Stimulated activated CD4-positive, alpha-beta T cell treated with anti-CD3 and anti-CD28 coated beads, Interleukin-15, amount 100 ng/mL, for 48 hours (primary cell): ENCODE measurements around the gene PHTF2.

Experiments used
- DNase-seq, 2 donors: peaks; one replicate each; pipeline ENCODE4 v3.0.0-alpha.2; 2020; ENCODE audit warnings: low read depth in 2 of 2

PHTF2 gene

GRCh38 chr7:77877791-77878190 is 79.2 kb downstream of the PHTF2 start:
- no peak for DNase-seq

GRCh38 chr7:77878500-77878899 is 79.9 kb downstream of the PHTF2 start:
- no peak for DNase-seq

- DNase-seq, result no peak
These were observed 80.7 kb downstream of the PHTF2 start for GRCh38 chr7:77879272-77879671.

DNA sequence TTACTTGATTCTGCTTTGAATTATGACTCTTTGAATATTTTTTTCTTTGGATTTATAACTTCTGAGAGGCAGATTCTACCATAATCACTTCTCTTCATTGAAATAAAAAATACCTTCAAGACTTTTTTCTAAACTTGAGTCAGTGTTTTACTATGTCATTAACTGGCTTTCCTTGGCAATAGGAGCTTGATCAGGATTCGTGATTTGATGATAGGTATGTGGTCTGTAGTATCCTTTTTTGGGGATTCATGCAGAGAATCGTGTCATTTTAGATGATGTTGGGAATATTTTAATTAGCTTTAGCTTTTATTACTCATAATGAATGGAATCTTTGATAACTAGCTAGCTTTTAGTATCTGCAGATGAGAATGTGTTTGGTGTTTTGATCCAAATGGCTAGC is 83.3 kb downstream of the PHTF2 start:
- no peak for DNase-seq

- DNase-seq, result no peak
These were observed 86.6 kb downstream of the PHTF2 start for GRCh38 chr7:77885155-77885554.

DNA sequence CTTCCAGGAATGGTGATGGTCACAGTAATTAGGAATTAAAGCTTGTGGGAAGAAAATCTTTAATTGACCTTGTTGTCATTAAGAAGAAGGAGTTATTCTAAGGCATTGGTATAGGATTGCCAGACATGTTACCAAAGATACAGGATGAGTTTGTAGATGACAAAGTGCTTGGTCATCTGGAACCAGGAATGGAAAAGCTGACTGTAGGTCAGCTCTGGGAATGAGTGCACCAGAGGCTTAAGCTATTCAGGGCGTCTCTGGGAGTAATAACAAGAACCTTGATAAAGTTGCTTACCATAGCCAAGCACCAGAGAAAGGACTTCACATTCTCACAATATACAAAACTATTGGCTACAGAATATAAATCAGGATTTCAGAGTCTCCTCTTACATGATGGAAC is 89.0 kb downstream of the PHTF2 start:
- DNase-seq, result no peak

- DNase-seq, result no peak
These were observed 90.4 kb downstream of the PHTF2 start for GRCh38 chr7:77888998-77889397.

GRCh38 chr7:77893813-77894212 is 95.2 kb downstream of the PHTF2 start:
- DNase-seq, result no peak

GRCh38 chr7:77894574-77895091 is 96.1 kb downstream of the PHTF2 start:
- no peak for DNase-seq

GRCh38 chr7:77895905-77896304 is 97.3 kb downstream of the PHTF2 start:
- no peak for DNase-seq

DNA sequence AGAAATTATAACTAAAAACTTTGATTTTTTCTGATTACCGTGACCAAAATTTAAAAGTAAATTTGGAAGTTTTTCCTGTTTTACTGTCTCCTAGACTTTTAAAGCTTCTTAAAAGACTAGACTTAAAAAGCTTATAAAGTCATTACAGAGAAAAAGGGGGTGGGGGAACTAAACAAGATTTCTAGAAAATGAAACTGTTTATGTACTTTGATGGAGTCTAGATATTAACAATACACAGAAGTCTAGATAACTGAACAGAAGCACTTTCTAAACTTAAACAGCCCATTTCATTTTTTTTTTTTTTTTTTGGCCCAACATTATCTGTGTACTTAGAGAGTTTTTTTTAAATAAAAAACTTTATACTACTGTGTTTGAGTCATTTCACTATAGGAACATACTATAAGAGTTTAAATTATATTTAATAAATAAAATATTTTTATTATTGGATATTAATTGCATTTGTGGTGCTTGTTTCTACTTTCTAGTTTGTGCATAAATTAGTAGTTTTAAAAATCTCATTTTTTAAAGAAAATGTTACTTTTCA is 98.5 kb downstream of the PHTF2 start:
- DNase-seq, result no peak

DNA sequence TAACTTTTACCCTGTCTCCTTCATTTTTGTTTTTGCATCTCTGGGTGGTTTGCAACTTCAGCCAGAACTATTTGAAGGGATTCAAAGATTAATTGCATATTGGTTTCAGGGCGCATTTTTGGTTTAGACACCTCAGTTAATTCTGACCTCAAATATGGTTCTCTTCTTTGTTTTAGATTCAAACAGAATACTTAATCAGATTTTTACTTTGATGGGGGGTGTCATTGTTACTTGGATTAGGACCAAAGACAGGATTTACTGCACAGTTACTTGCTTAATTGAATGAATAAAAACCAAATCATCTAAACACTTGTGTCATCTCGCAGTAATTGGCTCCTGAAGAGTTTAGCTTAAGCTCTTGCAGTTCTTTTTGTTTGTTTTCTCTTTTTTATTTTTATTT is 100.9 kb downstream of the PHTF2 start:
- no peak for DNase-seq

GRCh38 chr7:77903597-77903996 is 105.0 kb downstream of the PHTF2 start:
- DNase-seq, result no peak

DNA sequence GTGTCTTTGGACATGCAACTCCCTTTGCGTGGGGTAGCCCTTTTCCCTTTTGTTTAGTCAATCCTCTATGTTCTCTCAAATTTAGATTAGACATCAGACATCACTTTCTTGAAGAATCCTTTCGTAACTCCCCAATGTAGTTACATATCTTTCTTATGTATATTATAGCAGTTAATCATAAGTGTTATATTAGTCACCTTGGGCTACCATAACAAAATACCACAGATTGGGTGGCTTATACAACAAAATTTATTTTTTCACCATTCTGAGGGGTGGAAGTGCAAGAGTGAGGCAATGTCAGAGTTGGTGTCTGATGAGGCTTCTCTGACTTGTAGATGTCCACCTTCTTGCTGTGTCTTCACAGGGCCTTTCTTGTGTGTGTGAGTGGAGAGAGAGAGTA is 105.7 kb downstream of the PHTF2 start:
- no peak for DNase-seq

GRCh38 chr7:77907281-77907680 is 108.7 kb downstream of the PHTF2 start:
- no peak for DNase-seq

GRCh38 chr7:77908664-77909063 is 110.1 kb downstream of the PHTF2 start:
- no peak for DNase-seq

DNA sequence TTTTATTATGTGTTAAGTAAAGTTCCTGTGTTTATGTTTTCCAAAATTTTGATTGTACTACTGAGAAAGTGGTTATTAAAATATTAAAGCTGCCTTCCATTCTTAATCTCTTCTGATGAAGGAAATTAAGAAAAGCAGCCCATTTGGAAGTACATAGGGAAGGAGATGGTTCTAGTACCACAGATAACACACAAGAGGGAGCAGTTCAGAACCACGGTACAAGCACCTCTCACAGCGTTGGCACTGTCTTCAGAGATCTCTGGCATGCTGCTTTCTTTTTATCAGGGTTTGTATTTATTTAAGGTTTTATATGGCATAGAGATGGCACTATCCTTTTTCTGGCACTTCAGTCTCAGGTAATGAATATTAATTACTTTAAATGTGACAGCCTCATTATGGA is 111.6 kb downstream of the PHTF2 start:
- DNase-seq, result no peak

GRCh38 chr7:77912293-77912692 is 113.7 kb downstream of the PHTF2 start:
- no peak for DNase-seq

DNA sequence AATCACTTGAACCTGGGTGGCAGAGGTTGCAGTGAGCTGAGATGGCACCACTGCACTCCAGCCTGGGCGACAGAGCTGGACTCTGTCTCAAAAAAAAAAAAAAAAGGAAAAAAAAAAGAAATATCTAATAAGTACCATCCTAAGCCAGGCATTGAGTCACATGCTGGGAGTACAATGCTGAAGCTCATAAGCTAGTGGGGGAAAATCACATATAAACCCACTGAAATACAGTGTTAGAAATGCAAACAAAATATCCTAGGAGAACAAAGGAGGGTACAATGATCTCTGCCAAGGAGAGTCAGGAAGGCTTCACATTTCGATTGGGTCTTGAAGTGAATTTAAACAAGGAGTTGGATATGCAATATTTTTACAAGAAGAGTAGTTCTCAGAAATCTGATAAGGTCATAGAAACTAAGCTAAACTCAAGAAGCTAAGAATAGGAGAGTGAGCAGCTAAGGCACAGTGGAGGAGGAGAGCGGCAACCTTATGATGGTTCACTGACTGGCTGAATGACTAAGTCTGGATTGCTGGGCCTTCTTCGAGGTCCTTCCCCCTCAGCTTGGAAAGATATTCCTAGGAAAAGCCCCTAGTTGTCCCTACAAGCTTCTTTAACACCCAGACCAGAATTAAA is 115.5 kb downstream of the PHTF2 start:
- DNase-seq, result no peak

GRCh38 chr7:77917500-77918262 is 119.1 kb downstream of the PHTF2 start:
- no peak for DNase-seq

GRCh38 chr7:77918676-77919075 is 120.1 kb downstream of the PHTF2 start:
- no peak for DNase-seq

- DNase-seq, result no peak
These were observed 124.8 kb downstream of the PHTF2 start for GRCh38 chr7:77923419-77923818.

DNA sequence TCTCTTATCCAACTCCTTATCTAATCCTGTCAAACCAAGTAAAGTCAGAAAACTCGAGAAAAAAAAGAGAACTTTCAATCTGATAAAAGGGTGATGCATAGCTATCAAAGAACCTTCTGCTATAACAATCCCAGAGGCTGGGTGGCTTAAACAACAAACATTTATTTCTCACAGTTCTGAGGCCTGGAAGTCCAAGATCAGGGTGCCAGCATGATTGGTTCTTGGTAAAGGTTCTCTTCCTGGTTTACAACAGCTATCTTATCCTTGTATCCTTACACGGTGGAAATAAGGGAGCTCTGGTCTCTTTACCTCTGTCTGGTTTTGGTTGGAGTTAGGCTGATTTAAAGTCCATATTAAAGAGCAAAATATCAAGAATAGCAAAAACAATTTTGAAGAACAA is 131.9 kb downstream of the PHTF2 start:
- DNase-seq, result no peak
